ENCODE results near the gene C21orf58.

DNA sequence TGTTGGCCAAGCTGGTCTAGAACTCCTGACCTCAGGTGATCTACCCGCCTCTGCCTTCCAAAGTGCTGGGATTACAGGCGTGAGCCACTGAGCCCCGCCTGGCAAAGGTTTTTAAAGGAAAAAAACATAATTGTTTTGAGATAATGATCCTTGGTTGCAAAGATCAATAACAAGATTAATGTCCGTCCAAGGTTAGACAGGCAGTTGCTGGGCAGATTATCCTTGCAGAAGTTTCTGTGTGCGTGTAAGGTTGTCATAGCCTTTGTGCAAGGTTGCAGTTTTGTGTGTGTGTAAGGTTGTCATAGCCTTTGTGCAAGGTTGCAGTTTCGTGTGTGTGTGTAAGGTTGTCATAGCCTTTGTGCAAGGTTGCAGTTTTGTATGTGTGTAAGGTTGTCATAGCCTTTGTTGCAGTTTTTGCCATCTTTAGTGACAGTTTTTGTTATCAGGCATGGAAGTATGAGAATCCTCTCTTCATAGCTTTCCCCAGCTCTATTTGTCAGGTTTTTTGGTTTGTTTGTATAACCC is 34.0 kb downstream of the C21orf58 start:
- TF ChIP-seq POLR2A (IDR thresholded peaks at IDR 0.05) (no peak), EP300 (IDR thresholded peaks at IDR 0.05) (no peak)

Data from sigmoid colon (tissue), 4 donors.